Stimulated activated CD4-positive, alpha-beta T cell treated with anti-CD3 and anti-CD28 coated beads, Interleukin-15, amount 100 ng/mL, for 48 hours (primary cell): Measurements from ENCODE around the gene SDK2.

Experiments used
- DNase-seq, 2 donors: peaks; one replicate each; pipeline ENCODE4 v3.0.0-alpha.2; 2020; ENCODE audit warnings: low read depth in 2 of 2

SDK2 gene

GRCh38 chr17:73393381-73393780 lies 250.9 kb downstream of the SDK2 start:
- no peak for DNase-seq

DNA sequence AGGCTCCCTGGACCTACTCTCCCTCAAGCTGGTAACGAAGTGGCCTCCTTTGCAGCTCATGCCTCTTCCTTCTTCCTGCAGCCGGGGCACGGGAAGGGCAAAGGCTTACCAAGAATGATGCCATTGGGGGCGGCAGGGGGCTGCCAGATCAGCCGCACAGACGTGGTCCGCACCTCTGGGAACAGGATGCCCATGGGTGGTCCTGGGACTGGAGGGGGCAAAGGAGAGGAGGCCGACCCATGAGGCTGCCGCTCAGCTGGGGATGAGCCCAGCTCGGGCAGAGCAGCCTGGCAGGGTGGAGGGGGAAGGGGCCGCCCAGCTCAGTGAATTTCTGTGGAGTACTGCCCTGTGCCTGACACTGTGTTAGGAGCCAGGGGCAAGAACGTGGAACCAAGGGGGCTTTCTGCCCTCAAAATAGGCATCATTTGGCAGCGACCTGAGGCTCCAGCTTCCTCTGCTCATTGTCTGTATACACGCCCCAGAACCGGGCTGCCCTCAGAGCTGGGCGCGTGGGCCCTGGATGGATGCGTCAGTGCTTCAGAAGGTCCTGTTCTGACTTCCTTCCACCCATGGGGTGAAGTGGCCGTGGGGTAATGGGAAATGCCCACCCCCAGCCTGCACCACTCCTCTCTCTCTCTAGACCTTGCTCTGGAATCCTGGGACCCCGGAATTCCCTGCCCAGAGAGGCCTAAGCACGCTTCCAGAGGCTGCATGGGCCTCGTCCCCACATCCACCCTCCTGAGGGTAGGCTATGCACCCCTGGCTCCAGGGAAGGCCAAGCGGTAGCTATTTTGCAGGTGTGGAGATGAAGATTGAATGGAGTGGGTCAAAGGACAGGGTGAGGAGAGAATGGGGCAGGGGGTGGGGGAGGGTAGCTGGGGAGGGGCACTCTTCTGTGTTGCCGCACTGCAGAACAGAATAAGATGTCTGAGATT lies 252.6 kb downstream of the SDK2 start:
- no peak for DNase-seq

- DNase-seq = no peak
Measured at GRCh38 chr17:73390851-73391250, 253.4 kb downstream of the SDK2 start.

DNA sequence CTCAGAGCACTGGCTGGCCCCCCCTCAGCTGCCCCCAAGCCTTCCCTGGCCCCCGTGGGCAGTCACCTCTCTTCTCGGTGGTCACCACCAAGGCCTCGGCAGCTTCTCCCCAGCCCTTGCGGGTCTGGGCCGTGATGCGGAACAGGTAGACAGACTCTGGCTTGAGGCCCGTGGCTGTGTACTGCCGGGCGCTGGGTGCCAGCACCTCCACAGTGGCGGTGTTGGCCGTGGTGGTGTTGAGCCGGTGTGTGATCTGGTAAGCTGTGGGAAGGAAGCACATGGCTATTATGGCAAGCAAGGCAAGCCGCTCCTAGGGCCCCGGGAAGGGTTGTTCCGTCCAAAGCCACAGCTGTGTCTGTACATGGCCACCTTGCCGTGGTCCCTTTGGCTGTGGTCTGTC lies 254.0 kb downstream of the SDK2 start:
- no peak for DNase-seq

- DNase-seq = no peak
Measured at GRCh38 chr17:73389411-73389810, 254.8 kb downstream of the SDK2 start.

- no peak for DNase-seq
Measured at GRCh38 chr17:73388578-73388905, 255.7 kb downstream of the SDK2 start.

DNA sequence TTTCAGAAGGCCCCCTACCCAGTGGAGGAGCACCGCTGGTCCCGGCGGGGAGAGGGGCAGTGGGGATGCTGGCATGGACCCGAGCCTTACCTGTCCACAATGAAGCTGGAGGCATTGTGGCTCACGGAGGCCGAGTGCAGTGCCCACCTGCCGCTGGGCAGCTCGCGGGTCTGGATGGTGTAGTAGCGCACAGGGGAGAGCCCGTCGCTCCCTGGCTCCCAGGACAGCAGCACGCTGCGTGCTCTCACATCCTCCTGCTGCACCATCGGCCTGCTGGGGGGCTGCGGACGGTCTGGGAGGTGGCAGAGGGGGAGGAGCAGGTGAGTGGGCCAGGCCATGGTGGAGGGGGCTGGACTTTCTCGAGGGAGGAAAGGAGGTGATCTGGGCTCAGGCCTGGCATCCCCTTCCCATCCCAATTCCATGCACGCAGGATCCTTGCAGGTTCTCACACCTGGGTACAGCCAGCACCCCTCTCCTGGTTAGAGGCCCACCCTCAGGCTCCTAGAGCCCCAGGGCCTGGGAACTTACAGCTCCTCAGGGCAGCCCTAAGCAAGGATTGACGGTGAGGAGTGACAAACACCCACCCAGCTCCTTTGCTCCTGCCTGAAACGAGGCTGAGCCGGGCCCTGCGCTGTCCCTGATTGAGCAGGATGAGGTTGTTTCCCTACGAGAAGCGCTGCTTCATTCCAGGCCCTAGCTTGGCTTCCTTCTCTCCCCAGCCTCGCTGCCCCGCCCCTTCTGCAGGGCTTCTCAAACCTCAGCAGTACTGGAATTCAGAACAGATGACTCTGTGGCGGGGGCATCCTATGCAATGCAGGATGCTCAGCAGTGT lies 256.3 kb downstream of the SDK2 start:
- DNase-seq = no peak

GRCh38 chr17:73386561-73386960 lies 257.7 kb downstream of the SDK2 start:
- no peak for DNase-seq

- no peak for DNase-seq
Measured at GRCh38 chr17:73384926-73385325, 259.3 kb downstream of the SDK2 start.

- DNase-seq = no peak
Measured at GRCh38 chr17:73380439-73381106, 263.7 kb downstream of the SDK2 start.

DNA sequence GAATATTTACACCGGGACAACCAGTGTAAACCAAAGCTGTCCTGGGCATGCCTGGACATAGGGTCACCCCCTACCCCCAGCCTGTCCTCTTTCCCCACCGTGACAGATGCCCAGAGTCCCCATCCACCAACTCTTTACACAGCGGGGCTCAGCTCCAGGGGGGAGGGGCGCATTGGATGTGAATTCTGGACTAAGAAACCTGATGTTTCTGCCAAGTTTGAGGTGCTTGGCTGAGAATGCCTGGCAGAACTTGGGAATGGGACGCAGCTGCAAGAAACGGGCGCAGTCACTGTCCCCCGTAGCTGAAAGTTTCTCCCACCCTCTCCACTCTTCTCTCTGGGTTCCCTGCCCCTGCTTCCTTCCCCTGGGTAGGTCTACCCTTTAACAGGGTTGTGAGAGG lies 264.4 kb downstream of the SDK2 start:
- DNase-seq = no peak

DNA sequence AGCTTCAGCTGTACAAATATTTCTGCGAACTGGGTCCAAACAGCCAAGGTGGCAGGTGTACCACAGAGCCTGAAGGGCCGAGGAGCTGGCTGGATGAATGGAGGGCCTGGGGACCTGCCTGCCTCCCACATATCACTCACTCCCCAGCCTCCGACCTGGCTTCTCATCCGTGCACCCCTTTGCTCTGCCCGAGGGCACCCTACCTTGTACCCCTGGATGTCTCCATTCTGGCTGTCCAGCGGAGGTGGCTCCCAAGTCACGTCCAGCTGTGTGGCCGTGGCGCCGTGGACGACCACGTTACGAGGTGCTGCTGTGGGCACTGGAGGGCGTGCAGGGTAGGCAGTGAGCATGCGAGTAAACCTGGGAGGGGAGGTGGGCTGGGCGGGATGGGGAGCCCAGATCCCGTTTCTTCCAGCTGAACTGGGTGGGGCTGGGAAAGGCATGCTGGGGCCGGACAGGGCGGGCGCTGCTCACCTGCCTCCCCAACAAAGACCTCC lies 265.2 kb downstream of the SDK2 start:
- no peak for DNase-seq

DNA sequence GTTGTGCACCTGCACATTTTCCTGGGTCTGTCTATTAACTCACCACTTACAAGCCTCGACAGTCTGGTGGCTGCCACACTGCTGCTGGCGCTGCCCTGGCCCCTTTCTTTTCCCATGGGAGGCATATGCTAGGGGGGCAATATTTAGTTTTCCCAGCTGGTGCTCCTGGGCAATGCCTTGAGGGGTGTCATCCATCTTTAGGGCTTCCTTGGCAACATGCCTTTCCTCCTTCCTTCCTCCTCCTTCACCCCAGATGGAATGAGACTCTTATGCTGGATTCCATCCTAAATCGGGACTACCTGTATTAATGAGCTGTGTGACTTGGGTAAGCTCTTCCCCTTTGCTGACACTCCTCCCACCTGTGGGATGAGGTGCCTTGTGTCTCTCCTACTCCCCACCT lies 267.6 kb downstream of the SDK2 start:
- no peak for DNase-seq

GRCh38 chr17:73376152-73376551 lies 268.1 kb downstream of the SDK2 start:
- no peak for DNase-seq

GRCh38 chr17:73371836-73372235 lies 272.4 kb downstream of the SDK2 start:
- DNase-seq = no peak

DNA sequence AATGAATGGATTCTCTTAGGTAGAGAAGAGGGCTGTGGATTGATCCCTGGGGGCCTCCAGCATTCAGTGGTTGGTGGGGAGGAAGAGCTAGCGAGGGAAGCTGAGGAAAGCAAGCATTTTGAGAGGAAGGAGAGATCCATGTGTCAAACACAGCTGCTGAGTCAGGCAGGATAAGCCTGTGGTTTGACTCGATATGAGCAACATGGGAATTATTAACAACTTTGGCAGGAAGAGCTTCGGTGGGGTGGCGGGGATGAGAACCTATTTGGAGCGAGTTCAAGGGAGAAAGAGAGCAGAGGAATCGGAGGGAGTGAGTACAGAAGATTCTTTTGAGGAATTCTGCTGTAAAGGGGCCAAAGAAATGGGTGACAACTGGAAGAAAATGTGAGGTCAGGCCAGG lies 273.0 kb downstream of the SDK2 start:
- DNase-seq = no peak

DNA sequence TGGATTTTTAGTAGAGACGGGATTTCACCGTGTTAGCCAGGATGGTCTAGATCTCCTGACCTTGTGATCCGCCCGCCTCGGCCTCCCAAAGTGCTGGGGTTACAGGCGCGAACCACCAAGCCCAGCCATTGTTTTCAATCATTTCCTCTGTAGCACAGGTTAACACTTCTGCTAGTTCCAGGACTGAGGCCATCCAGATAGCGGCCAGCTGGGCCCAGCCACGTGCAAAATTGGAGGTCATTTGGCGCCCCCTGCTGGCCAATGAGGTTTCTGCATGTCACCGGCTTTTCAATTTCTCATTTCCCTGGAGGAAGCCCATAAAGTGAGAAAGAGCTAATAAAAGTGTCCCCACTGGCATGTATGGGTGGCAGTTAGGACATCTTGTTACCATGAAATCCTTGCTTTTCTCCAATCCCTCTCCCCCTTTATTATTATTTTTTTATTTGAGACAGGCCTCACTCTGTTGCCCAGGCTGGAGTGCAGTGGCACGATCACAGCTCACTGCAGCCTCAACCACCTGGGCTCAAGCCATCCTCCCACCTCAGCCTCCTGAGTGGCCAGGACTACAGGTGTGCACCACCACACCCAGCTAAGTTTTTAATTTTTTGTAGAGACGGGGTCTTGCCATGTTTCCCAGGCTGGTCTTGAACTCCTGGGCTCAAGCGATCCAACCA lies 274.3 kb downstream of the SDK2 start:
- peak; percentile 53 to 66 for DNase-seq

- DNase-seq = no peak
Measured at GRCh38 chr17:73369111-73369521, 275.1 kb downstream of the SDK2 start.

DNA sequence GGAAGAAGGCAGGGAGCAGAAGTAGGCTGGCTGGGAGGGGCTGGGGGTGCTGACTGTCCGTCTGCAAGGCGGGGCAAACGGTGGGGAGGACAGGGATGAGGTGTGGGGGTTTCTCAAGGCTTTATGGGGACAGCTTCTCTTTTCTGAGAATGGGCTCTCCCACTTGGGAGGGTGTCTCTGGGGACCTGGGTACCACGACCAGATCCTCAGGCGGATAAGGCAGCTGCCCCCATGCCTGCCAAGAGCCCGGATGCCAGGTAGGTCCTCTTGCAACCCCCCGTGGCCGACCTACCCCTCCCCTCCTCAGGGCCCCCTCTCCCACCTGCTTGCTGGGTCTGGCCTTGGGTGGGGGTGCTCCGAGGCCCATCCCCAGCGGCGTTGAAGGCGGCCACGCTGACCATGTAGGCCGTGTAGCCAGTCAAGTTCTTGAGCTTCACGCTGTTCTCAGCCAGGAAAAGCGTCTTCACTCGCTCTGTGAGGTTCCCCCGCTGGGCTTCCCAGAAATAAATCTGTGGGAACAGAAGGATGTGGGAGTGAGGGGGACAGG lies 276.1 kb downstream of the SDK2 start:
- no peak for DNase-seq

DNA sequence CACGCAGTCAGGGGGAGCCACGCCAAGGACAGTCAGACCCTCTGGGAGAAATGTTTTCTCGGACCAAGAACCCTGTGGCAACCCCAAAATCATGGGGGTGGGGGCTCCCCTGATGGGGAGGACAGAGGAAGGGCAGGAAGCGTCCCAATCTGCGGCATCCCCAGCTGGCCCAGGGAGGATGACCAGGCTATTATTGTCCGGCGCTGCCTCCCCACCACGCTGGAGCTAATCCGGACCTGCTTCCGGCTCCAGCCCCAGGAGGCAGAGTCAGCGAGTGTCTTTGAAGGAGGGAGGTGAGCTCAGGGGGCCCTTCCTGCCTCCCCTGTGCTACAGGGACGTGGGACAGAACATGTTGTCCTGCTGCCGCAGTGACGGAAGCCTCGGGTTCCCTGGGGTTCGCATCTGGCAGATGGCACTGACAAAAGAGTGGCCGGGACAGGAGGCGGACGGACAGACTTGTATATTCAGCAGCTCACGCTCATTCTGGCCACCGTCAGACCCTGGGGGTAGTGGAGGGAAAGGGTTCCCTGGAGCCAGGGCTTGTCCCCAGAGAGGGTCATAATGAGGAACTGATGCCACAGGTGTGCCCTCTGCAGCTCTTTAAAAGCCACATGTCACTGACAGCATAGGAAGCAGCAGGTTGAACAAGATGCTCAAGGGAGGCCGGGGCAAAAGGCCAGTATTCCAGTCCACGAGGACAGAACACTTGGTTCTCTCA lies 278.2 kb downstream of the SDK2 start:
- no peak for DNase-seq
